Uterus (tissue), 4 donors: ENCODE results near the gene AGPAT2. TPM values are rescaled to one million over a fixed set of nuclear protein-coding genes. Genes with fewer than 3 reads are reported as not detected.

Experiments
- DNase-seq, 2 donors: peaks; one replicate each; pipeline ENCODE4 v3.0.0-alpha.2; 2019 to 2020
- H3K27ac ChIP-seq, 2 donors: fragments of 200-600 bp; sonication (generic); 1 replicate in 1 of 2; 2 replicates in 1 of 2; pipeline ENCODE4 v1.5.1; 2016 to 2018
- H3K27me3 ChIP-seq, 2 donors: fragments of 200-600 bp; sonication (generic); one replicate each; pipeline ENCODE4 v1.5.1; 2018 to 2019; ENCODE audit warnings: control low read depth in 1 of 2
- H3K36me3 ChIP-seq, 2 donors: fragments of 200-600 bp; sonication (generic); one replicate each; pipeline ENCODE4 v1.5.1; 2019; ENCODE audit warnings: control low read depth in 1 of 2
- H3K4me1 ChIP-seq, 2 donors: fragments of 200-600 bp; sonication (generic); one replicate each; pipeline ENCODE4 v1.5.1; 2018 to 2019; ENCODE audit warnings: control low read depth in 1 of 2
- H3K4me3 ChIP-seq, 2 donors: fragments of 200-600 bp; sonication (generic); 1 replicate in 1 of 2; 2 replicates in 1 of 2; pipeline ENCODE4 v1.5.1; 2018 to 2019; ENCODE audit warnings: mild to moderate bottlenecking in 1 of 2
- H3K9me3 ChIP-seq, 2 donors: fragments of 200-600 bp; sonication (generic); one replicate each; pipeline ENCODE4 v1.5.1; 2019; ENCODE audit warnings: control low read depth in 1 of 2
- POLR2A ChIP-seq, 2 donors: fragments of 450-650 bp; IDR thresholded peaks; one replicate each; pipeline ENCODE4 v1.6.1; 2016; ENCODE audit warnings: antibody characterized with exemption in 2 of 2, mild to moderate bottlenecking in 1 of 2, moderate library complexity in 1 of 2
- intact Hi-C: fragments of 100-400 bp; cut with DNase I; formaldehyde crosslinking; loops from one replicate; pipeline ENCODE4 v1.15.1; 2023; ENCODE audit warnings: low total_unique reads
- total RNA-seq, 4 donors: library from RNA; depleted of rRNA in 3 of 4; stranded (reverse); fragments of >200 nt in 3 of 4; gene quantifications; one replicate each; pipeline versions ENCODE4 v1.1.0 to v1.2.4, GENCODE V29; 2014 to 2023
- TF ChIP-seq, protein P1 (sequence below), 4 experiments: fragments of 200-600 bp in 2 of 4; fragments of 450-650 bp in 2 of 4; sonication (generic) in 2 of 4; IDR thresholded peaks; one replicate each; pipeline ENCODE4 v1.5.1; 2016 to 2019; ENCODE audit warnings: antibody characterized with exemption in 4 of 4, mild to moderate bottlenecking in 2 of 4, moderate library complexity in 1 of 4
- donor health status: DM: yes; HTN: yes; CAD: no.

AGPAT2 gene
- total RNA-seq, 4 donors from 2014 or later, result 22.7 to 45.1 (median 38.6) TPM

DNA sequence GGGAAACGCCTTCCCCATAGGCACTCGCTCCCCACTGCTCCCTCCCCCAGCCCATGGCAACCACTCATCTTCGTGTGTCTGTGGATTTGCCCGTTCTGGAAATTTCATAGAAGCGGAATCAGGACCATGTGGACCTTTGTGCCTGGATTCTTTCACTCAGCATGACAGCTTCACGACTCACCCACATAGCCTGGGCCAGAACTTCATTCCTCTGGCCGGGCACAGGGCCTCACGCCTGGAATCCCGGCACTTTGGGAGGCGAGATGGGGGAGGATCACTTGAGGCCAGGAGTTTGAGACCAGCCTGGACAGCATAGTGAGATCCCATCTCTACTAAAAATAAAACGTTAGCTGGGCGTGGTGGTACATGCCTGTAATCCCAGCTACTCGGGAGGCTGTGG is 13.0 kb upstream of the AGPAT2 start:
- no peak for DNase-seq
- H3K4me1 ChIP-seq, result no peaks in the 10 kb centered on the region
- no peak for TF ChIP-seq POLR2A (IDR thresholded peaks at IDR 0.05)
- TF ChIP-seq, protein P1, sequence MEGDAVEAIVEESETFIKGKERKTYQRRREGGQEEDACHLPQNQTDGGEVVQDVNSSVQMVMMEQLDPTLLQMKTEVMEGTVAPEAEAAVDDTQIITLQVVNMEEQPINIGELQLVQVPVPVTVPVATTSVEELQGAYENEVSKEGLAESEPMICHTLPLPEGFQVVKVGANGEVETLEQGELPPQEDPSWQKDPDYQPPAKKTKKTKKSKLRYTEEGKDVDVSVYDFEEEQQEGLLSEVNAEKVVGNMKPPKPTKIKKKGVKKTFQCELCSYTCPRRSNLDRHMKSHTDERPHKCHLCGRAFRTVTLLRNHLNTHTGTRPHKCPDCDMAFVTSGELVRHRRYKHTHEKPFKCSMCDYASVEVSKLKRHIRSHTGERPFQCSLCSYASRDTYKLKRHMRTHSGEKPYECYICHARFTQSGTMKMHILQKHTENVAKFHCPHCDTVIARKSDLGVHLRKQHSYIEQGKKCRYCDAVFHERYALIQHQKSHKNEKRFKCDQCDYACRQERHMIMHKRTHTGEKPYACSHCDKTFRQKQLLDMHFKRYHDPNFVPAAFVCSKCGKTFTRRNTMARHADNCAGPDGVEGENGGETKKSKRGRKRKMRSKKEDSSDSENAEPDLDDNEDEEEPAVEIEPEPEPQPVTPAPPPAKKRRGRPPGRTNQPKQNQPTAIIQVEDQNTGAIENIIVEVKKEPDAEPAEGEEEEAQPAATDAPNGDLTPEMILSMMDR (IDR thresholded peaks at IDR 0.05), result no peak
- H3K27ac ChIP-seq, result no peak overlapping the region
- H3K4me3 ChIP-seq, result no peak overlapping the region
- H3K27me3 ChIP-seq, result no peaks in the 10 kb centered on the region
- no peaks in the 10 kb centered on the region for H3K9me3 ChIP-seq
- no peaks in the 10 kb centered on the region for H3K36me3 ChIP-seq
- intact Hi-C loops, result no loop called here

DNA sequence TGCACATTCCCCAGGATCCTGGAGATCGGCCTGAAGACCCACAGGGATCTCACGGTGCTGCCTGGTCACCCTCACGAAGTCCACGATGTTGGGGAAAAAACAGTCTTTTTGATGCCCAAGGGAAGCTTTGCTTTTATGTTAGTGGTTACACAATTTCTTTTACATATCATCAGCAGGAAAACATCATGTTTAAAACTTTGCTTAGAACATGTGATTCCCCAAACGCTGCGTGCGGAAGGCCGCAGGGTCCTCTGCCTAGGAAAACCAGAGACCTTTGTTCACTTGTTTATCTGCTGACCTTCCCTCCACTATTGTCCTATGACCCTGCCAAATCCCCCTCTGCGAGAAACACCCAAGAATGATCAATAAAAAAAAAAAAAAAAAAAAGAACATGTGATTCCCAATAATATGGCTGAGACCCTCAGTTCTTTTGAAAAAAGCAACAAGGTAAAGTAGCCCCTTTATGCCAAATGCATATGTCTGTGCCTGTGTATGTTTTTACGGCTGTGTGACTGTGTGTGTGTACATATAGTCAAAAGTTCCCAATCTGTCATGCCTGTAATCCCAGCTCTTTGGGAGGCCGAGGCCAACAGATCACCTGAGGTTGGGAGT is 11.5 kb upstream of the AGPAT2 start:
- Histone ChIP-seq H3K4me1 (no peaks in the 10 kb centered on the region), H3K36me3 (no peaks in the 10 kb centered on the region), H3K27ac (no peak overlapping the region), H3K27me3 (no peaks in the 10 kb centered on the region), H3K9me3 (no peaks in the 10 kb centered on the region), H3K4me3 (no peak overlapping the region)
- no peak for TF ChIP-seq POLR2A (IDR thresholded peaks at IDR 0.05)
- TF ChIP-seq, protein P1 (IDR thresholded peaks at IDR 0.05), result no peak
- intact Hi-C loops, result no loop called here
- no peak for DNase-seq

DNA sequence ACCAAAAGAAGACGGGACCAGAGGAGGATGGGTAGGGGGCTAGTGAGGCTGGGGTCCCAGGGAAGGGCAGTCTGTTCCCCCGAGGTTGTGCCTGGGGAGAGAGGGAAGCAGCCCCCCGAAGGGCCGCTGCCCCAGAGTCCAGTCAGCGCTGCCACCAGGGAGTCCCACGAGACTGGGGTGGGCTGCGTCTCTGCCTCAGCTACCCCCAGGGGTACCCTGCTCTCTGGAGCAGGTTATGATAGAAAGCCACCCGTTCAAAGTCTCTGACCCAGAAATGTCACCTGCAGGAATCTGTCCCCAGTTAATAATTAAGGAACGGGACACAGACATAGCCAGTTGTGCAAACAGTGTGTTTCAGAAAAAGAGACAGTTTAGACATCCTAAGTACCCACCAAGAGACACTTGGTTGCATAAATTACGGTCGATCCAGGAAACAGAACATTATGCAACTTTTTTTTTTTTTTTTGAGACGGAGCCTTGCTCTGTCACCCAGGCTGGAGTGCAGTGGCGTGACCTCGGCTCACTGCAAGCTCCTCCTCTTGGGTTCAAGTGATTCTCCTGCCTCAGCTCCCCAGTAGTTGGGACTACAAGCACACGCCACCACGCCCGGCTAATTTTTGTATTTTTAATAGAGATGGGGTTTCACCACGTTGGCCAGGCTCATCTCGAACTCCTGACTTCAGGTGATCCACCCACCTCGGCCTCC is 10.7 kb upstream of the AGPAT2 start:
- Histone ChIP-seq H3K36me3 (no peaks in the 10 kb centered on the region), H3K4me3 (no peak overlapping the region), H3K9me3 (no peaks in the 10 kb centered on the region), H3K4me1 (no peaks in the 10 kb centered on the region), H3K27me3 (no peaks in the 10 kb centered on the region), H3K27ac (no peak overlapping the region)
- intact Hi-C loops, result no loop called here
- DNase-seq, result no peak
- TF ChIP-seq, protein P1 (IDR thresholded peaks at IDR 0.05), result no peak
- no peak for TF ChIP-seq POLR2A (IDR thresholded peaks at IDR 0.05)

DNA sequence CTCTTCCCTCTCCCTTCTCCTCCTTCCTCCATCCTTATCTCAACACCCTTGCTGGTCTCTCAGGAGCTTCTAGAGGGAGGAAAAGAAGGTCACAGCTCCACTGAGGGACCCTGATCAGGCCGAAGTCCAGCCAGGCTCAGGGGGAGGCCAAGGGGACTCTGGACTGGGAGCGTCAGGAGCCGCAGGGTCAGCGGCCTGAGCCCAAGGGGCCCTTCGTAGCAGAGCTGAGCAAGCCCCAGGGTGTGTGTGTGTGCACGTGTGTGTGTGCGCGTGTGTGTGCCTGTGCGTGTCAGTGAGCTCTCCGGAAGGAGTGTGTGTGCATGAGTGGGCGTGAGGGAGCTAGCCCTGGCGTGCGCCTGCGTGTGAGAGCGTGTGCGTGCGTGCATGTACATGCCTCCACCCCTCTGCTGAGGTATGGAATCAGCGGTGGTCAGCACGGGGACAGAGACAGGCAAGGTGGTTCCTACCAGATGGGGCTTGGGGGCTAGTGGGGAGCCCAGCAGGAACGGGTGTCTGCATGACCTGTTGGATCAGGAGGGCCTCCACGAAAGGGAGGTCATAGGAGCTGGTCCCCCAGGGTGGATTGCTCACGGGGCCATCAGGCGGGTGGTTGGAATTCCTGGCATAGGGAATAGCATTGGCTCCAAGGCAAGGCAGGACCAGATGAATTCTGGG is 10.0 kb upstream of the AGPAT2 start:
- H3K4me1 ChIP-seq, result no peaks in the 10 kb centered on the region
- no peak overlapping the region for H3K27ac ChIP-seq
- DNase-seq, result no peak
- H3K9me3 ChIP-seq, result no peaks in the 10 kb centered on the region
- no peaks in the 10 kb centered on the region for H3K27me3 ChIP-seq
- no peaks in the 10 kb centered on the region for H3K36me3 ChIP-seq
- H3K4me3 ChIP-seq, result no peak overlapping the region
- TF ChIP-seq, protein P1 (IDR thresholded peaks at IDR 0.05), result no peak
- no peak for TF ChIP-seq POLR2A (IDR thresholded peaks at IDR 0.05)
- intact Hi-C loops, result no loop called here

DNA sequence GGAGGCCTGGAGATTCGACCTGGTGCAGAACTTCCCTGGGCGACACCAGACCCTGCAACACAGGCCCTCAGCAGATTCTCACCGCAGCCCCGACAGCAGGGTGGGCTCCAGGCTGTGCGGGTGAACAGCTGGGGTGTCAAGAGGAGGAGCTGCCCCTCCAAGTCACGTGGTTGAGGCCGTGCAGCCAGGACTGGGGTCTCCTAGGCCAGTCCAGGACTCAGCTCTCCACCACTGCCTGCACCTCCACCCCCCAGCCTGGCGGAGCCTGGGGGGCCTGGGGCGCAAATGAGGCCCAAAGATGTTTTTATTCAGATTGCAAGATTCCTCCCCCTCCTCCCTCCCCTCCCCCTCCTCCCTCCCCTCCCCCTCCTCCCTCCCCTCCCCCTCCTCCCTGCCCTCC is 9.2 kb upstream of the AGPAT2 start:
- Histone ChIP-seq H3K4me1 (no peaks in the 10 kb centered on the region), H3K4me3 (no peak overlapping the region), H3K9me3 (no peaks in the 10 kb centered on the region), H3K36me3 (no peaks in the 10 kb centered on the region), H3K27ac (no peak overlapping the region), H3K27me3 (no peaks in the 10 kb centered on the region)
- no peak for DNase-seq
- intact Hi-C loops, result no loop called here
- no peak for TF ChIP-seq POLR2A (IDR thresholded peaks at IDR 0.05)
- TF ChIP-seq, protein P1 (IDR thresholded peaks at IDR 0.05), result no peak
